Panc1 (cell line): Measurements from ENCODE around the gene ZNF385C. TPM values are rescaled to one million over a fixed set of nuclear protein-coding genes. Genes with fewer than 3 reads are reported as not detected.

Experiments used
- ATAC-seq: fragments of 200-7000 bp; cut with Tn5 transposase; 2 replicates; pipeline ENCODE4 v1.9.1; 2020; ENCODE audit warnings: mild to moderate bottlenecking, moderate library complexity
- BruUV-seq: library from RNA; stranded (reverse); fragments of 400-500 nt; replicated peaks from 2 replicates; lab custom pipeline; 2021; lab: Mats Ljungman, UMichigan
- CTCF ChIA-PET: fragments of 300-600 bp; sonication (Branson Sonifier 250); formaldehyde crosslinking; loops from one replicate; lab custom pipeline; 2022; ENCODE audit warnings: antibody characterized with exemption; lab: Charles Lee
- POLR2A ChIA-PET: fragments of 300-600 bp; sonication (Branson Sonifier 250); formaldehyde crosslinking; loops from one replicate; lab custom pipeline; 2022; ENCODE audit warnings: antibody characterized with exemption; lab: Charles Lee
- DNase-seq: peaks from one replicate; pipeline ENCODE4 v3.0.0-alpha.2; 2010; ENCODE audit warnings: low read depth, low spot score
- H3K27ac ChIP-seq: 2 replicates; pipeline ENCODE4 v1.5.1; 2011; ENCODE audit warnings: mild to moderate bottlenecking, low read length, inconsistent platforms
- H3K27me3 ChIP-seq: fragments of 200-500 bp; sonication (Bioruptor generic); 2 replicates; pipeline ENCODE4 v1.6.0; 2014; ENCODE audit warnings: low read length, inconsistent platforms; ENCODE audit not compliant: control insufficient read depth, insufficient read depth
- H3K36me3 ChIP-seq: fragments of 200-500 bp; sonication (Bioruptor generic); 2 replicates; pipeline ENCODE4 v1.5.1; 2014; ENCODE audit warnings: inconsistent platforms, mild to moderate bottlenecking, low read length, moderate library complexity; ENCODE audit not compliant: control insufficient read depth, insufficient read depth
- H3K4me1 ChIP-seq: 2 replicates; pipeline ENCODE4 v1.5.1; 2011; ENCODE audit warnings: inconsistent platforms, mild to moderate bottlenecking, low read length, moderate library complexity; ENCODE audit not compliant: control insufficient read depth, insufficient read depth
- H3K4me3 ChIP-seq, 2 experiments: 2 replicates each; pipeline ENCODE4 v1.5.1; 2011 to 2012; ENCODE audit warnings: low read depth in 2 of 2, low read length in 2 of 2, mild to moderate bottlenecking in 2 of 2, inconsistent platforms in 1 of 2, moderate library complexity in 1 of 2
- H3K9me3 ChIP-seq: fragments of 200-500 bp; sonication (Bioruptor generic); 2 replicates; pipeline ENCODE4 v1.5.1; 2014; ENCODE audit warnings: low read depth, mild to moderate bottlenecking, inconsistent platforms, low read length, moderate library complexity; ENCODE audit not compliant: control insufficient read depth, insufficient read depth
- CTCF ChIP-seq: fragments of 450-650 bp; IDR thresholded peaks from 2 replicates; pipeline ENCODE4 v1.5.1; 2017; ENCODE audit warnings: mild to moderate bottlenecking
- POLR2AphosphoS5 ChIP-seq: IDR thresholded peaks from 2 replicates; pipeline ENCODE4 v1.6.1; 2012; ENCODE audit warnings: mild to moderate bottlenecking, low read depth, low read length, moderate library complexity
- REST ChIP-seq, 2 experiments: IDR thresholded peaks; 2 replicates each; pipeline ENCODE4 v1.6.1; 2011 to 2012; ENCODE audit warnings: low read depth in 2 of 2, control low read depth in 1 of 2, low read length in 1 of 2, mild to moderate bottlenecking in 1 of 2, moderate library complexity in 1 of 2; ENCODE audit not compliant: insufficient read depth in 1 of 2
- SIN3A ChIP-seq: IDR thresholded peaks from 2 replicates; pipeline ENCODE4 v1.6.1; 2012; ENCODE audit warnings: low read depth, mild to moderate bottlenecking, low read length, moderate library complexity, borderline replicate concordance; ENCODE audit not compliant: insufficient read depth
- TCF7L2 ChIP-seq: IDR thresholded peaks from 2 replicates; pipeline ENCODE4 v1.6.1; 2011; ENCODE audit warnings: mild to moderate bottlenecking, low read depth, low read length, inconsistent platforms
- in situ Hi-C: cut with HindIII; loops from 2 replicates; pipeline ENCODE4 v1.10.0; 2016; ENCODE audit warnings: low sequenced_read_pairs, low pct_unique_long_range_greater_than_20kb
- intact Hi-C: fragments of 100-400 bp; cut with micrococcal nuclease; formaldehyde crosslinking; loops from one replicate; pipeline ENCODE4 v1.10.0; 2022; ENCODE audit not compliant: unreplicated experiment
- total RNA-seq: library from RNA; stranded (reverse); gene quantifications from one replicate; pipeline ENCODE4 v1.2.1, GENCODE V29; 2021; ENCODE audit not compliant: unreplicated experiment

The ZNF385C gene
- total RNA-seq, 1 experiment from 2014 or later: 0.21 TPM

GRCh38 chr17:42103221-42103954 lies 5.1 kb upstream of the ZNF385C start:
- POLR2A ChIA-PET: no interaction called here
- no peak overlapping the region for H3K27ac ChIP-seq
- DNase-seq (no peak), ATAC-seq (no peak)
- no peak for TF ChIP-seq SIN3A
- no peak for TF ChIP-seq POLR2AphosphoS5
- no peak for TF ChIP-seq CTCF
- TF ChIP-seq TCF7L2: no peak
- no peak for TF ChIP-seq REST (IDR thresholded peaks at IDR 0.05; ENCODE audit: insufficient read depth in 1 of 2, low read depth in 2 of 2, low read length in 1 of 2)
- H3K4me1 ChIP-seq: no peaks in the 10 kb centered on the region
- H3K36me3 ChIP-seq: no peaks in the 10 kb centered on the region
- BruUV-seq: no TSS peak
- CTCF ChIA-PET: interaction anchor here (0.5 to 0.6 kb wide), 2 partner anchors 211 to 1366 kb away, joined by 4 read pairs; no protein-coding TSS in a partner anchor
- no peaks in the 10 kb centered on the region for H3K27me3 ChIP-seq
- no peaks in the 10 kb centered on the region for H3K9me3 ChIP-seq
- intact Hi-C loops: loop anchor here (5.0 kb wide), 1 partner anchor 76 kb away; no protein-coding TSS in a partner anchor
- in situ Hi-C loops: no loop called here
- H3K4me3 ChIP-seq: no peak overlapping the region

GRCh38 chr17:42101513-42102292 lies 3.4 kb upstream of the ZNF385C start:
- POLR2A ChIA-PET: no interaction called here
- no peak overlapping the region for H3K27ac ChIP-seq
- no peaks in the 10 kb centered on the region for H3K27me3 ChIP-seq
- intact Hi-C loops (loop anchor here (5.0 kb wide), 1 partner anchor 74 kb away; no protein-coding TSS in a partner anchor), in situ Hi-C loops (no loop called here)
- H3K4me1 ChIP-seq: no peaks in the 10 kb centered on the region
- CTCF ChIA-PET: interaction anchor here (0.6 kb wide), 2 partner anchors 89 to 136 kb away, joined by 3 to 9 read pairs; no protein-coding TSS in a partner anchor
- DNase-seq (no peak), ATAC-seq (peak; percentile 78)
- no TSS peak for BruUV-seq
- TF ChIP-seq SIN3A (no peak), POLR2AphosphoS5 (no peak), CTCF (peak; percentile 80), TCF7L2 (no peak), REST (IDR thresholded peaks at IDR 0.05; ENCODE audit: insufficient read depth in 1 of 2, low read depth in 2 of 2, low read length in 1 of 2) (no peak)
- H3K9me3 ChIP-seq: no peaks in the 10 kb centered on the region
- no peaks in the 10 kb centered on the region for H3K36me3 ChIP-seq
- no peak overlapping the region for H3K4me3 ChIP-seq
